ENCODE measurements around the gene IFT22.

- TF ChIP-seq NFIC (IDR thresholded peaks at IDR 0.05) = no peak
- no peak for TF ChIP-seq EP300 (IDR thresholded peaks at IDR 0.05; ENCODE audit: borderline replicate concordance)
- no peak for TF ChIP-seq EGR1 (IDR thresholded peaks at IDR 0.05)
- TF ChIP-seq CEBPB (IDR thresholded peaks at IDR 0.05) = no peak
- TF ChIP-seq USF1 (IDR thresholded peaks at IDR 0.05) = no peak
- TF ChIP-seq FOXM1 (IDR thresholded peaks at IDR 0.05; ENCODE audit: borderline replicate concordance, low read depth) = no peak
- no peak for TF ChIP-seq TCF12 (IDR thresholded peaks at IDR 0.05; ENCODE audit: low read depth)
- no peak for TF ChIP-seq TAF1 (IDR thresholded peaks at IDR 0.05; ENCODE audit: low read depth)
- TF ChIP-seq MAX (IDR thresholded peaks at IDR 0.05) = no peak
- no peak for TF ChIP-seq REST (IDR thresholded peaks at IDR 0.05; ENCODE audit: low read depth)
- no peak for TF ChIP-seq ZBTB7A (IDR thresholded peaks at IDR 0.05; ENCODE audit: low read depth)
- no peak for TF ChIP-seq YY1 (IDR thresholded peaks at IDR 0.05; ENCODE audit: low read depth)
Observed at GRCh38 chr7:101287032-101287431, 34.6 kb downstream of the IFT22 start.

Measured in Ishikawa (cell line).